HG03354 (cell line): Measurements from ENCODE around the gene FZD7.

Experiments used
- ATAC-seq: cut with Tn5 transposase; IDR thresholded peaks from one replicate; pipeline ENCODE4 v1.9.1; 2021; ENCODE audit warnings: mild to moderate bottlenecking; ENCODE audit not compliant: unreplicated experiment, poor library complexity, severe bottlenecking

Gene FZD7

GRCh38 chr2:202009019-202009481, 24.6 kb upstream of the FZD7 start:
- no peak for ATAC-seq

DNA sequence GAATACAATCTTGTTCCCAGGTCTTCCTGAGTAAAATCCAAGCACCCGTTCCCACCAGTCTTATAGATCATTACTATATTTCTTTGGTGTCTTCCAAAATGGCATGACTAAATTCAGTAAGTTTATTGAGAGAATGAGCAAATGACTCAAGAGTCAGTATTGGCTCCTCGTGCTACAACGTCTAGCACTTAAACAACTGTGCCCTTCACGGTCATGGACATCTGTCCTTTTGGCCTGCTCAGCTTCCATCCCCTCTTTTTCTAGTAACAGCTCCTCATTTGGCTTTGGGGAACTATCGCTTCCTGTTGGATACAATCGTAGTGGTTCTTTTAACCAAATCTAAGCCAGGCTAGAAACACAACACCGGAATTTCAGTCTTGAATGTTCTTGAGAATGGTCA, 24.1 kb upstream of the FZD7 start:
- no peak for ATAC-seq

DNA sequence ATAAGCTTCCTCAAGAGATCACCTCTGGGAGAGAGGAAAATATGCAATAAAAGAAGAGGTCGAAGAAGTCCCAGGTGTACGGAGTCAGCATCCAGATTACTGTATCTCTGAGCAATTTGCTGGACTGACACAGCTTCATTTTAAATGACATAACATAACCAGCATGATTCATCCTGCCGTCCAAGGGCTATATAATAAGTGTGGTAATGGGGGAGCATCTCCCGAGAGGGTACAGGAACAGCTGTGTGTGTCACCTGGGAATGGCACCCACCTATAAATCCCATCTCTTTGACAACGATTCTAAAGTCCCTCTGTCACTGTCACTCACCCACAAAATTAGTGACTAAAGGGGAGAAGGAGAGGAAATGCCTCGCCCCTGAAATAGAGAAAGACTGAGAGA, 19.3 kb upstream of the FZD7 start:
- no peak for ATAC-seq

DNA sequence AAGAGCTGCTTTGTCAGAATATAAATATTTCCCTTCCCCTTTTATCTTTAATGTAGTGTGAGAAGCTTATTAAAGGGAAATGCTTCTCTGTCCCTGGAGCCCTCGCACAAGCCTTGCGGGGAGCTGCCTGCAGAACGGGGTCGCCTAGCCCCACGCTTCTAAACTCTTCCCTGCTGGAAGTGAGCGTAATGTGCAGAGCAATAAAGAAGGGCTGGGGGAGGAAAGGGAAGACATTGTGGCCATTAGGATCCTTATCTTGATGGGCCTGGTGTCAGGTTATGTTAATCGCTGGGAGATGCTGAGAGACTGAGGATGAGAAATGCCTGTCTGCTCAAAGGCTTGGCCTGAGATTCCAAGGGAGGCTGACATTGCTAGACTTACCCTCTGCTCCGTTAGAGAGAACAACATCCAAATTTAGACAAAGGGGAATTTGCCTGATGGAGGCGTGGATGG, 18.9 kb upstream of the FZD7 start:
- ATAC-seq: no peak

- ATAC-seq: no peak
Measured at GRCh38 chr2:202015471-202015870, 18.2 kb upstream of the FZD7 start.

DNA sequence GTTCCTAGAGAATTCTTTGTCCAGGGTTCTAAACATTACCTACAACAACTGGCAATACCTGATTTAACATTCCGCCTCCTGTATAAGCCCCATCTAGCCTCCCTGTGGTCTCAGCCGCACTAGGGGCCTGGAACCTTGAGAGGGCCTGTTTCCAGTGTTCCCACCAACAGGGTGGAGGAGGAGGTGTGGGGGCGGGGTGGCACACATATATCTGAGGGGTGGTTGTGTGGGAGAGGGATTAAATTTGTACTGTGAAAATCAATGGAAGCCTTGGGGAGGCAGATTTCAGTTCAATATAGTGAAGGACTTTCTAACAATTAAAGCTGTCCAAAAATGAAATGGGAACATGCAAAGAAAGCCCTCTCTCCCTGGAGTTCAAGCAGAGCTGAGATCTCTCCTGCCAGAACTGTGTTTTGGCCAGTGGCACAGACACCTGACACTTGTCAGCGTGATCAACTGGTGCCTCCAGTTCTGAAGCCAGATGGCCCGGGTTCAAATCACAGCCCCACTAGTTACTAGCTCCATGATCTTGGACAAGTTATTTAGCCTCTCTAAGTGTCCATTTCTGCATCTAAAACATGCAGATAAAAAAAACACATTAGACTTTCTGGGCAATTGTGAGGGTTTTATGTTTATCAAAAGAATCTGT, 17.0 kb upstream of the FZD7 start:
- no peak for ATAC-seq

DNA sequence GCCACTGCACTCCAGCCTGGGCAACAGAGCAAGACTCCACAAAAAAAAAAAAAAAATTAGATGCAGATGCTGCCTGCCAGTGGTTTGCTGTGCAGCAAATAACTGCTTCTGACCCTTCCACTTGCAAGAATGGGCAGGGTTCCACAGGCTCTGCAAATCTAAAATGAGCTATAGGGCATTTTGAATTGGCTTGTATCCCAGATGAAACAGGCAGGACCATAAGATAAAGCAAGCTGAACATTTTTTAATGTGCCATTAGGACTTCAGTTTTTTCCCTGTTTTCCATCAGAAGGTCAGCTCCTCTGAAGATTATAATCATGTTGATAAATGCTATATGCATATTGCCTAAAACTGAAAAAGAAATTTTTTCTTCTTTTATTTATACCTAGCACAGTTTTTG, 15.7 kb upstream of the FZD7 start:
- ATAC-seq: no peak

DNA sequence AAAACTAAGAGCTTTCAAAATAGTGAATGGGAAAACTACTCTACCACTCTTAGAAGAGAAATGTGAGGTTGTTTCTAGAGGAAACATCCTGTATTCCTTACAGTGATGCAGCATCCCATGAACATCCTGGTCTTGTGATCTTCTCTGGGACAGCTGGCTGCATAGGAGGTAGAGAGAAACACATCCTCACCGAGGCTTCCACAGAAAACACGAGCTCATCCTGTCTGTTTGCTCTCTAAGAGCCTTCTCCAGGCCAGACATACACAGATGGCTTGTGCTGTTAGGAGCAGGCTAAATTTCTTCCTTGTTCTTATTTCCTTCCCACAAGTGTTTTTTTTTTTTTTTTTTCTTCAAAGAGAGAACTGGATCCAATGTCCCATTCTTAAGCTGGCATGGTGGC, 14.7 kb upstream of the FZD7 start:
- no peak for ATAC-seq

- no peak for ATAC-seq
Measured at GRCh38 chr2:202019689-202020450, 13.8 kb upstream of the FZD7 start.

- ATAC-seq: no peak
Measured at GRCh38 chr2:202022755-202023154, 10.9 kb upstream of the FZD7 start.

- no peak for ATAC-seq
Measured at GRCh38 chr2:202023198-202023903, 10.3 kb upstream of the FZD7 start.

GRCh38 chr2:202023904-202024266, 9.8 kb upstream of the FZD7 start:
- no peak for ATAC-seq

GRCh38 chr2:202024871-202025270, 8.8 kb upstream of the FZD7 start:
- ATAC-seq: no peak

DNA sequence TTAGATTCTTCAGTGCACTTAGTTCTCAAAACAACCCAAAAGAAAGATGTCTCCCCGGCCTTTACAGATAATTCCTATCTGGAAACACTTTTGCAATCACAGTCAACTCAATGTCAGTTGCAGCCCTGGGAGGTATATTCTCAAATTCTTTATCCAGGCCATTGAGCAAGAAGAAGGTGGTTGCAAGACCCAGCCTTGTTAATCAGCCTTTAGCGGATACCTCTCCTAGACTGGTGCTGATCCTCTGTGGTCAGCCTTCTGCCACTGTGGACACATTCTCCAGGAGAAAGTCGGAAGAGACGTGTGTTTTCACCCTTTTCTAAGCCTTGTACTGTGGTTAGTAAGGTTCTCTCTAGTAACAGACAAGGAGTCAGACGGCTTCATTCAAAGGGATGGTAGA, 7.8 kb upstream of the FZD7 start:
- no peak for ATAC-seq

DNA sequence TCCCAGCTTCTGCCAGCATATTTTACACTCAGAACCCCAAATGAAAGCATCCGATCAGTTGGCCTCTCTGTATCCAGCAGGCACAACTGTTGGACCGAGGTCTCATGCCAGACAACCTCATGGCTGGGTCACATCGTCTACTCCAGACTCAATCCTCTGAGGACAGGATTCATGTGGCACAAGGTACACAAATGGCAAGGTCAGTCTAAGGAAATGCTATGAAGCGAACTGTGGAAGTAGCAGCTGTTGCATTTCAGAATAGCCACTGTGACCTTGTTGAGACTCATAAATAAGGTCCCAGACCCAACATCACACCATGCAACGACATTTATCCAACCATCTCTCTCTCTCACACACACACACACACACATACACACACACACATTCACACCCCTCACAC, 7.1 kb upstream of the FZD7 start:
- no peak for ATAC-seq

- ATAC-seq: no peak
Measured at GRCh38 chr2:202030691-202031090, 3.0 kb upstream of the FZD7 start.

GRCh38 chr2:202031246-202031951, 2.3 kb upstream of the FZD7 start:
- ATAC-seq: no peak

- peak; percentile 20 for ATAC-seq
Measured at GRCh38 chr2:202032846-202033316, 774 bp upstream of the FZD7 start.

DNA sequence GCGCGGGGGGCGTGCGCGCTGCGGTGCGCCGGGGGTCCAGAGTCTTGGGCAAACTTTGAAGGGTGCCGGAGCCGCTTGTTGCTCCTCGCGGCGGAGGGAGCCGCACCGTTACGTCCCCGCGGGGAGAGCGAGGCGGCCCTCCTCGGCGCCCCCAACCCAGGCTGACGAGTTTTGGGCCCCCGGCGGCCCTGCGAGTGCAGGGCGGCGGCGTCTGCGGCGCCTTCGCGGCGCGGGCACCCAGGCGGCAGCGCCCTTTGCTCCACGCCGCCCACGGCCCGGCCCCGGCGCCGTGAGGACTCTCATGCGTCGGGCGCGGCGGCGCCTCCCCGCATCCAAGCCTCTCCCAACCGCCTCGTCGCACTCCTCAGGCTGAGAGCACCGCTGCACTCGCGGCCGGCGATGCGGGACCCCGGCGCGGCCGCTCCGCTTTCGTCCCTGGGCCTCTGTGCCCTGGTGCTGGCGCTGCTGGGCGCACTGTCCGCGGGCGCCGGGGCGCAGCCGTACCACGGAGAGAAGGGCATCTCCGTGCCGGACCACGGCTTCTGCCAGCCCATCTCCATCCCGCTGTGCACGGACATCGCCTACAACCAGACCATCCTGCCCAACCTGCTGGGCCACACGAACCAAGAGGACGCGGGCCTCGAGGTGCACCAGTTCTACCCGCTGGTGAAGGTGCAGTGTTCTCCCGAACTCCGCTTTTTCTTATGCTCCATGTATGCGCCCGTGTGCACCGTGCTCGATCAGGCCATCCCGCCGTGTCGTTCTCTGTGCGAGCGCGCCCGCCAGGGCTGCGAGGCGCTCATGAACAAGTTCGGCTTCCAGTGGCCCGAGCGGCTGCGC, 814 bp downstream of the FZD7 start:
- peak; percentile 12 for ATAC-seq
